ENCODE measurements around the gene MIDN.

Gene MIDN

DNA sequence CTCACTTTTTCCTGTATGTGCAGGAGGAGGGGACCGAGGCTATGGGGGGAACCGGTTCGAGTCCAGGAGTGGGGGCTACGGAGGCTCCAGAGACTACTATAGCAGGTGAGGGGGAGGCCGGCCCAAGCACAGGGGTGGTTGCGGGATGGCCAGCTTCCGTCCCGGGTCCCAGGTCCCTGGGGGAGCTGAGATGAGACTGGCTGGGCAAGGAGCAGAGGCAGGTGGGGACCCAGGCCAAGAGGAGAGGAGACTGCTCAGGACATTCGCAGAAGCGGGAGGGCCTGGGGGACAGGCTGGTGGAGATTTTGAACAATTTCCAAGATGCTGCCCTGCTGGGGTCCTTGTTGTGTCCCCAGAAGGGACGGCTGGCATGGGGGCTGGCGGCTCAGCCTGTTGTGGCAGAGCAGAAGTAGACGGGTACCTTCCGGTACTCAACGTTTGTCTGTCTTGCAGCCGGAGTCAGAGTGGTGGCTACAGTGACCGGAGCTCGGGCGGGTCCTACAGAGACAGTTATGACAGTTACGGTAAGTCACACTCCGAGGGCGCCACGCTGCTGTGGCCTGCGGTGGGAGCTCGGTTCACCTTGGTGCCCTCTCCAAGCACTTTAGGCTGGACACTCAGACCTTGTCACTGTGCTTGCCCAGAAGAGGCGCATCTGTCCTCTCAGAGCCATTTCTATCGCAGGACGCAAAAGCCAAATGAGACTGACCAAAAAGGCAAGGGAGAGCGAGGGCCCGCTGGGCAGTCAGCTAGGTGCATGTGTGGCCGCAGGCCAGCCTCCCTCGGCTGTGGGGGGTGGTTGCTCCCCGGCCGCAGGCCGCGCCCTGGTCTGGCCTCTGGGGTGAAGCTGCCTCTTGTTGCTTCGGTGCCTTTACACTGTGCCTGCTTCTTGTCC is 23.4 kb downstream of the MIDN start:
- DNase-seq = no peak

GRCh38 chr19:1272423-1273262 is 24.3 kb downstream of the MIDN start:
- no peak for DNase-seq

- DNase-seq = no peak
Observed at GRCh38 chr19:1273263-1274041, 25.1 kb downstream of the MIDN start.

- no peak for DNase-seq
Observed at GRCh38 chr19:1274081-1274851, 25.9 kb downstream of the MIDN start.

GRCh38 chr19:1274852-1275259 is 26.5 kb downstream of the MIDN start:
- no peak for DNase-seq

DNA sequence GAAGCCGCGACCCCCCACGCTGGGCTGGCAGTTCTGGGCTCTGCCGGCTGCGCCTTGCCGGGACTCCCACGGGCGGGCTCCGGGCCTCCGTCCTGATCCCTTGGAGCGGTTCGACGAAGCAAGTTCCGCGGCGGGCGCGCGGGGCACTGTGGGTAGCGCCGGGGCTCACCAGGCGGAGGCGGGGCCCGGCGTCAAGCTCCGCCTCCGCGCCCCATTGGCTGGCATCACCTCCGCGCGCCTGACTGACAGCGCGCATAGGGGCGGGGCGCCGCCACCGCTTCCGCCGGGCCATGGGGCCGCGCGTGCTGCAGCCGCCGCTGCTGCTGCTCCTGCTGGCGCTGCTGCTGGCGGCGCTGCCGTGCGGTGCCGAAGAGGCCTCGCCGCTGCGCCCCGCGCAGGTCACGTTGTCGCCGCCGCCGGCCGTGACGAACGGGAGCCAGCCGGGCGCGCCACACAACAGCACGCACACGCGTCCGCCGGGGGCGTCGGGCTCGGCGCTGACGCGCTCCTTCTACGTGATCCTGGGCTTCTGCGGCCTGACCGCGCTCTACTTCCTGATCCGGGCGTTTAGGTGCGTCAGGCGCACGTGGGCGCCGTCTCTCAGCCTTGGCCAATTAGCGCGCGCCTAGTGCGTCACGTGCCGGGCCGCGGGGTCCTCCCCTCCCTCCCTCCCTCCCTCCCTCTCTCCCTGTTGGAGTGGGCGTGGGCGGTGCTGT is 27.0 kb downstream of the MIDN start, which contains the start of gene FAM174C:
Gene FAM174C (plus strand): TSS at position 271 of the 716 bp plus-strand sequence. CDS start 20 bp downstream, at position 291.
- DNase-seq = peak; percentile 98

- no peak for DNase-seq
Observed at GRCh38 chr19:1275976-1276627, 27.7 kb downstream of the MIDN start.

- DNase-seq = no peak
Observed at GRCh38 chr19:1276628-1277022, 28.2 kb downstream of the MIDN start.

DNA sequence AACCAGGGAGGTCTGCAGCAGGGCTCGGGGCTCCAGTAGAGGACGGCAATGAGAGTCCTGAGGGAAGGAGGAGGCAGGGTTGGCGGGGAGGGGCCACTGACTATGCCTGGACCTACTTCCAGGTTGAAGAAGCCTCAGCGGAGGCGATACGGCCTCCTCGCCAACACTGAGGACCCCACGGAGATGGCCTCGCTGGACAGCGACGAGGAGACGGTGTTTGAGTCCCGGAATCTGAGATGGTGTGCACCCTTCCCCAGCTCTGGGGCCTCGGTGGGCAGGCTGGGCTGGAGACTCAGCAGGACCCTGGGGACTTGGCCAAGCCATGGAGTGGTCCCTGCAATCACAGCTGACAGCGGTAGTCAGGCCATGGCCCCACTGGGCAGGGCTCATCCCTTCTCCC is 28.7 kb downstream of the MIDN start:
- DNase-seq = no peak

- DNase-seq = no peak
Observed at GRCh38 chr19:1278074-1278473, 29.7 kb downstream of the MIDN start.

GRCh38 chr19:1278713-1279660 is 30.6 kb downstream of the MIDN start:
- DNase-seq = no peak

DNA sequence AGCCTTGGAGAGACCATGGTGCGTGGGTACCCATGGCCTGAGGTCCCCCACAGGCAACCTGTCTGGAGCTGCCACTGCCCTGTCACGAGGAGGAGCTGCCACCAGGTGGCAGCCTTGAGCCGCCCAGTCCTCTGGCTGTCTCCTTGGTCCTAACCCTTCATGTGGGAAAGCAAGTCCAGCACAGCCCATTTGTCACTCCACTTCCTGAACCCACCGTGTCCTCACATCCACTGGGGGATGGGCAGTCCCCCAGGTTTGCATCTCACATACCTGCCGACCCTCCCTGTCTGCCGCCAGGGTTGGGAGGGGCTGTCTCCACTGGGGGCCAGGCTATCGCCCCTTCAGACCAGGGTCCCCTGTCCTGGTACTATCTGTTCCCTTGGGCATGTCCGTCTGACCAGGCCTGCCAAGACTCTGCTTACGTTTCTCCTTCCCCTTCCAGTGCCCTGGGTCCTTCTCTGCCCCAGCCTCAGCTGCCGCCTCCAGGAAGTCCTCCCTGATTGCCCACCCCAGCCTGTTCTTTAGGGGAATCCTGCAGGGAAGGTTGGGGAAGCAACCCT is 31.5 kb downstream of the MIDN start:
- peak; percentile 95 for DNase-seq

DNA sequence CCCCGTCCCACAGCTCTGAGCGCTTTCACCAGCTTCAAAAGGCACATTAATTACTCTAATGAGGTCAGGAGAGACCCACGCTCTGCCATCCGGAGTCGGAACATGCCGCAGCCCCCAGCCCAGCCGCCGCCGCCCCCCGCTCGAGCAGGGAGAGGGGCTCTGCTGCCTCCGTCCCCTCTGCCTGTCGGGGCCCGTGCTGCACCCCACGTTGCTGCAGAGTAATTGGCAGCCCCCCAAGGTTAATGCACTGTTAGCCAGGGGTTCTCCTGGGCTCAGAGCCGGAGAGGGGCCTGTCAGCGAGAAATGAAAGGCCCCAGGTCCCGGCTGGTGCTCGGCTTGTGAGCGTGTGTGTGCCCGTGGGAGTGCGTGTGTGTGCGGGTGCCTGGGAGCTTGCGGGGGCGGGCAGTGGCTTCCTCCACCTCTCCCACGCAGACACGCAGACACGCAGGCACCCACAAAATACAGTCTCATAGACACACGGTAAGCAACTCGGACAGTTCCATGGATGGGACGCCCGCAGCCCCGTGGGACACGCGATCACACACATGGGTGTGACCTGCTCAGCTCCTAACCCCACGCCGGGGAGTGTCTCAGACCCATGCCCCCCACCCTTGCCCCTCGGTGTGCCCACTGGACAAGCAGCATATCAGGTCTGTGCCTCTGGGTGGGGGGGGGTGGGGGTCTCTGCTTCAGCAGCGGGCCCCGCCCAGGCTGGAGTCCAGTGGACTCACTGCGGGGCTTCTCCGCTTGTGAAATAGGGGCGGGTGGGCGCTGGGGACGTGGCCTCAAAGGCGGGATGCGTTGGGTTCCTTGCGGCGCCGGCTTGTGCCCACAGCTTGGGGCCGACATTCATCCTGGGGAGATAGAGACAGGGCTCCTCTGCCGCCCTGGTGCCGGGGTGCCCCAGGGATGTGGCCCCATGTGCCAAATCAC is 32.5 kb downstream of the MIDN start:
- no peak for DNase-seq

DNA sequence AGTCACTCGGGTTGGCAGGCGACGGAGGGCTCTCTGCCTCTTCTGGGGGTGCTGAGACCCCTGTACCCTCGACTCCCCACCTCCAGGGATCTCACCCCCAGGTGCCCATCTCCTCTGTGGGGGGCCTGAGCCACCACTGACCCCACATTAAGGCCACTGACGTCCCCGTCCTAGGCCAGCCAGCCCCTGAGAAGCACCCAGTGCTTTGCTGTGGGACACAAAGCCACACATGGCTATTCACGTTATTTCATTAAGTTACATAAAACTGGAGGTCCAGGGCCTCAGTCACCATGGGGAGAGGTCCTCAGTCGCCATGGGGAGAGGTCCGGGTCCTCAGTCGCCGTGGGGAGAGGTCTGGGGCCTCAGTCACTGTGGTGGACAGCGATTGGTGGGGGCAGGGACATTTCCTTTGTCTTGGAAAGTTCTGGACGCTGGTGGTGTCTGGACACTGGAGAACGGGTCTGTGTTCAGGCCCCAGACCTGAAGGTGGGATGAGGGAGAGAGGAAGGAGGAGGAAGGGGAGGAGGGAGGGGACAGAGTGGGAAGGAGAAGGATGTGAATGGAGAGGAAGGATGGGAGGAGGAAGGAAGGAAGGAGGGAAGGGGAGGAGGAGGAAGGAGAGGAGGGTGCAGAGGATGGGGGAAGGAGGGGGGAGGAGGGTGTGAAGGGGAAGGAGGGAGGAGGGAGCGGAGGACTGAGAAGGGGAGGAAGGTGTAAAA is 33.3 kb downstream of the MIDN start:
- DNase-seq = no peak

- DNase-seq = no peak
Observed at GRCh38 chr19:1282588-1283206, 34.3 kb downstream of the MIDN start.

GRCh38 chr19:1283207-1283916 is 35.0 kb downstream of the MIDN start:
- no peak for DNase-seq

Data from 8988T (cell line).